Activated T-cell treated with anti-CD3 and anti-CD28 coated beads for 48 hours (primary cell): ENCODE data around the gene PMPCB.

ENCODE experiments used
- DNase-seq: peaks from one replicate; pipeline ENCODE4 v3.0.0-alpha.2; 2020; ENCODE audit warnings: low read depth

Gene PMPCB

GRCh38 chr7:103325744-103326143 is 28.5 kb downstream of the PMPCB start:
- no peak for DNase-seq

GRCh38 chr7:103336761-103337160 is 39.5 kb downstream of the PMPCB start:
- DNase-seq, result no peak

- DNase-seq, result no peak
Measured at GRCh38 chr7:103338864-103339263, 41.6 kb downstream of the PMPCB start.

GRCh38 chr7:103341466-103341865 is 44.2 kb downstream of the PMPCB start:
- DNase-seq, result no peak

- DNase-seq, result no peak
Measured at GRCh38 chr7:103343332-103343731, 46.1 kb downstream of the PMPCB start.

- peak; percentile 18 for DNase-seq
Measured at GRCh38 chr7:103343758-103344452, 46.7 kb downstream of the PMPCB start.

- peak; percentile 80 for DNase-seq
Measured at GRCh38 chr7:103344453-103345149, 47.4 kb downstream of the PMPCB start, which contains the start of gene DNAJC2. Gene DNAJC2 (minus strand): TSS chr7:103344767. CDS start chr7:103344622, 145 bp downstream.

GRCh38 chr7:103346396-103346795 is 49.2 kb downstream of the PMPCB start:
- no peak for DNase-seq

GRCh38 chr7:103347507-103348267 is 50.5 kb downstream of the PMPCB start, which contains the start of gene PSMC2:
Gene PSMC2 (plus strand): TSS chr7:103347643. CDS start chr7:103347712, 69 bp downstream.
- peak; percentile 72 for DNase-seq

- no peak for DNase-seq
Measured at GRCh38 chr7:103348452-103348851, 51.2 kb downstream of the PMPCB start.

GRCh38 chr7:103348959-103349358 is 51.7 kb downstream of the PMPCB start:
- DNase-seq, result no peak

- DNase-seq, result no peak
Measured at GRCh38 chr7:103349805-103350204, 52.6 kb downstream of the PMPCB start.
